DOHH2 (cell line): Measurements from ENCODE around the gene KRTAP4-3.

Experiments
- CTCF ChIP-seq: fragments of 200-600 bp; sonication (generic); IDR thresholded peaks from one replicate; pipeline ENCODE4 v1.5.1; 2014; ENCODE audit warnings: antibody characterized with exemption, mild to moderate bottlenecking, low read depth, low read length; ENCODE audit not compliant: poor library complexity, severe bottlenecking
- EZH2phosphoT487 ChIP-seq: fragments of 200-600 bp; sonication (generic); IDR thresholded peaks from 2 replicates; pipeline ENCODE4 v1.6.1; 2017; ENCODE audit warnings: borderline replicate concordance, mild to moderate bottlenecking, antibody characterized with exemption, low read length, moderate library complexity, mixed read lengths

- TF ChIP-seq CTCF (no peak), EZH2phosphoT487 (no peak)
Observed at GRCh38 chr17:41184480-41184961, 16.5 kb upstream of the KRTAP4-3 start, which contains the start of gene KRTAP4-1.
